GM18508 (cell line): ENCODE data around the gene PRM3.
A peak's percentile ranks its signal among the peaks of the same experiment; 100 is the strongest.

Experiments
- ATAC-seq: cut with Tn5 transposase; IDR thresholded peaks from one replicate; pipeline ENCODE4 v1.9.1; 2021; ENCODE audit warnings: moderate number of reproducible peaks; ENCODE audit not compliant: insufficient read depth, unreplicated experiment

PRM3 gene

DNA sequence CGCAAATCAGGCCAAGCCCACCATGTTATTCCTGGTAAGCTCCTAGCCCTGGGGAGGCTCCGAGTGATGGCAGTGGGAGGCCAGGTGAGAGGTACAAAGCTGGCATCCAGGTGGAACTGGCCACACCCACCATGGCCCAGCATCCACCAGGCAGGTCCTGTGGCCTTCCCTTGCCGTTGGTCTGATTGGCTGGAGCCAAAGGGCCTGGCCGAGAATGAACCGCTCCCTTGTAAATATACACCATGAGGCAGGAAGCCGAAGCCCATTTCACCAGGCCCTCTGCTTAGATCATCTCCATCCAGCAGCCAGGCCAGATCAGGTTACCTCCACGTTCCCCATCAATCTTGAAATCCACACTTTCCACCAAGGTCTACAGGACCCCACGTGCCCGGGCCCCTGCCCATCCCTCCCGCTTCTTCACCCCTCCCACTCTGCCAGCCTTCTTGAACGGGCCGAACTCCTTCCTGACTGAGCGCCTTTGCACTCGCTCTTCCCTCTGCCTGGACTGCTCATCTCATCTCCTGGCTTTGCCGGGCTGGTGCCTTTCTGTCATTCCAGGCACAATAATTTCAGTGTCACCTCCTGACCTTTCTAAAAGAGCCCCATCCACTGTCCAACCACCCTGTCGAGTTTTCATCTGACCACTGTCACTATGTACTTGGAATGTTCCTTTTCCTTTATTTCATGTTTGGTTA, 23.2 kb downstream of the PRM3 start:
- ATAC-seq: no peak

GRCh38 chr16:11249233-11250061, 24.0 kb downstream of the PRM3 start:
- no peak for ATAC-seq

DNA sequence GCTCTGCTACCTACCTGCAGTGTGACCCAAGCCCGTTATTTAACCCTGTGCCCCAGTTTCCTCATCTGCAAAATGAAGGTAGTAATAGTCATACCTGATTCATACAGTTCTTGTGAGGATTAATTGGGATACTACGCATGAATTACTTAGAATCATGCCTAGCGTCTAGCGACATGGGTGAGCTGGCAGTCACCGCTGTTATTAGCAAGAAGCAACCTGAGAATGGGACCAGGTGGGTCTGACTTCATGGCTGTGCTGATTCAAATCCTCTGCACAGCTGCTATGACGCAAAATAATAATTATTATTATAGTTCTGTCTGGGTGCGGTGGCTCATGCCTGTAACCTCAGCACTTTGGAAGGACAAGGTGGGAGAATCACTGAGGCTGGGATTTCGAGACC, 25.3 kb downstream of the PRM3 start:
- ATAC-seq: no peak

GRCh38 chr16:11245988-11246387, 27.4 kb downstream of the PRM3 start:
- no peak for ATAC-seq

- ATAC-seq: no peak
These were observed 28.1 kb downstream of the PRM3 start for GRCh38 chr16:11245222-11245737.

- no peak for ATAC-seq
These were observed 30.8 kb downstream of the PRM3 start for GRCh38 chr16:11242658-11243057.

DNA sequence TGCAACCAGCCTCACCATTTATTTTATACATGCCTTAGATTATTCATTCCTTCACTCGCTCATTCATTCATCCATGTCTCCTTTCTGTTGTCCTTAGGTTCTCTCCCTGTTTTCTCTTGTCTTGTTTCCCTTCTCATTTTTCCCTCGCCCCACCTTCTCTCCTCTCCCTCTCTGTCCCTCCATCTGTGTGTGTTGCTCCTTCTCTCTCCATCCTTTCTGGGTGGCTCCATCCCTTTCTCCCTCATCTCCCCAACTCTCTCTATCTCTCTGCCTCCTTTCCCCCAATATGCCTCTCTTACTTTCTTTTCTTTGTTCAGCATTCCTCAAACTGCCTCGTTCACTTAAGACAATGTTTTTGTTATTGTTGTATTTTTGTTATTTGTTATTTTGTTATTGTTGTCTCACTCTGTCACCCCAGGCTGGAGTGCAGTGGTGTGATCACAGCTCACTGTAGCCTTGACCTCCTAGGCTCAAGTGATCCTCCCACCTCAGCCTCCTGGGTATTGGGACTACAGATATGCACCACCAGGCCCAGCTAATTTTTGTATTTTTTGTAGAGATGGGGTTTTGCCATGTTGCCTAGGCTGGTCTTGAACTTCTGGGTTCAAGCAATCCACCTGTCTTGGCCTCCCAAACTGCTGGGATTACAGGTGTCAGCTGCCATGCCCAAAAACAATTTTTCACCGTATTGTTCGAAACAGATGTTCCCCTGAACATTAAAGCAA, 31.8 kb downstream of the PRM3 start:
- no peak for ATAC-seq

- ATAC-seq: no peak
These were observed 32.6 kb downstream of the PRM3 start for GRCh38 chr16:11240636-11241473.

DNA sequence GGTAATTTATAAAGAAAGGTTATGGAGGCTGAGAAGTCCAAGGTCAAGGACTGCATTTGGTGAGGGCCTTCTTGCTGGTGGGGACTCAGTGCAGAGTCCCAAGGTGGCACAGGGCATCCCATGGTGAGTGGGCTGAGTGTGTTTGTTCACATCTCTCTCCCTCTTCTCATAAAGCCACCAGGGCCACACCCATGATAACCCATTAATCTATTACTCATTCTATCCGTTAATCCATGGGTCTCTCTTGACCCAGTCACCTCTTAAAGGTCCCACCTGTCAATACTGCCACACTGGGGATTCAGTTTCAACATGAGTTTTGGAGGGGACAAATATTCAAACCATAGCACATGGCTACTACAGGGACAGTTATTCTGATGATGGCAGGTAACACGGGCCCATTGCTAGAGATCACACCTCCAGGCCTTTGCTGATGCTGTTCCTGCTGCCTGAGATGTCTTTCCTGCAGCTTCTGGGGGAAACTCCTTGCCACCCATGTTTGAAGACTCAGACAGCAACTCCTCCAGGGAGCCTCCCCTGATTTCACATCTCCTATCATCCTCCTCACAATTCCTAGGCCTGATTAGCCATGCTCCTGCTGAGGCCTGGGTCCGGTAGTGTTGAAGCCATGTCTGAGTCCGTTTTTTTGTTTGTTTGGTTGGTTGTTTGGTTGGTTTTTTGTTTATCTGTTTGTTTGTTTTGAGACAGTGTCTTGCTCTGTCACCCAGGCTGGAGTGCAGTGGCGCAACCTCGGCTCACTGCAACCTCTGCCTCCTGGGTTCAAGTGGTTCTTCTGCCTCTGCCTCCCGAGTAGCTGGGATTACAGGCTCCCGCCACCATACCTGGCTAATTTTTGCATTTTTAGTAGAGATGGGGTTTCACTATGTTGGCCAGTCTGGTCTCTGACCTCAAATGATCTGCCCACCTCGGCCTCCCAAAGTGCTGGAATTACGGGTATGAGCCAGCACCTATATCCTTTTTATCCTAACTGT, 33.5 kb downstream of the PRM3 start:
- ATAC-seq: no peak

GRCh38 chr16:11238272-11239202, 34.9 kb downstream of the PRM3 start:
- no peak for ATAC-seq

GRCh38 chr16:11236461-11237254, 36.8 kb downstream of the PRM3 start:
- no peak for ATAC-seq

- no peak for ATAC-seq
These were observed 37.8 kb downstream of the PRM3 start for GRCh38 chr16:11235703-11235991.

GRCh38 chr16:11234884-11235702, 38.3 kb downstream of the PRM3 start:
- no peak for ATAC-seq

- no peak for ATAC-seq
These were observed 39.6 kb downstream of the PRM3 start for GRCh38 chr16:11233727-11234376.

DNA sequence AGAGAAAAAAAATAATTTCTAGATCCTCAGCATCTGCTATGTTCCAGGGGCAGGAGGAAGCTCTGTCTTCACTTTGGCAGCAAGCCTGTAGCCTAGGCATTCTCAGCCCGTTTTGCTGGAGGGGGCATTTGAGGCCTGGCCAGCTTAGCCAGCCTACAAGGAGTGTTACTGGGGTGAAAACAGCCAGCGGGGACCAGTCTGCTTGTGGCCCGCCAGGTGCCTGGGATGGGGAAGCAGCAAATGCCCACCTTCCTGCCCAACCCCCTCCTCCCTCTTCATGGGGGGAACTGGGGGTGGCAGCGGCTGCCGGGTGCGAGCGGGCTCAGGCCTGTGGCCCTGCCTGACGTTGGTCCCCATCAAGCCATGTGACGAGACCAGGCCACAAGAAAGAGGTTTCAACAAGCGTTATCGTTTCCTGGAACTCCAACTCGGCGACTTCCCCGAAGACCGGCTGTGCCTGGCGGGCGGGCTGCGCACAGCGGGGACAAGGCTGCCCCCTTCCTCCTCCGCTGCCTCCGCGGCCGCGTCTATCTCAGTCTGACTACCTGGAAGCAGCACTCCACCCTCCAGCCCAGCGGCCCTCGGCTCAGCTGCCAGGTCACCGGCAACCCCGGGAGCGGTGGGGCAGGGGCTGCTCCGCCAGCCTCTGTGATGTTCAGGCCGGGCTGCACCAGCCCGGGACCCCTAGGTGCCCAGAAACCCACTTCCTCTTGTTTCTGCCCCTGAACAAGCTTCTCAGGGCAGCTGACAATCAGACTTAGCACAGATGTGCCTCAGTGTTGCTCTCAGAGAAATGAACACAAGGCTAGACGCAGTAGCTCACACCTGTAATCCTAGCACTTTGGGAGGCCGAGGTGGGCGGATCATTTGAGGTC, 40.3 kb downstream of the PRM3 start:
- ATAC-seq: peak; percentile 52
